Stimulated activated CD4-positive, alpha-beta T cell treated with anti-CD3 and anti-CD28 coated beads, Interleukin-2, amount 100 ng/mL, for 48 hours (primary cell): ENCODE data around the gene RPL9.
"Not testable (repeated sequence)": the region's sequence is repeated elsewhere in the genome, so short reads cannot be mapped to it uniquely, and the experiment has no call there.

Source experiments
- DNase-seq, 2 donors: peaks; one replicate each; pipeline ENCODE4 v3.0.0-alpha.2; 2020

The RPL9 gene

GRCh38 chr4:39464886-39465501 lies 6.3 kb upstream of the RPL9 start:
- no peak for DNase-seq

- not testable (repeated sequence) for DNase-seq
Measured at GRCh38 chr4:39458161-39458504, 589 bp downstream of the RPL9 start.

- DNase-seq: no peak
Measured at GRCh38 chr4:39456946-39457763, 1.6 kb downstream of the RPL9 start.

- no peak for DNase-seq
Measured at GRCh38 chr4:39455486-39455885, 3.2 kb downstream of the RPL9 start.

- DNase-seq: no peak
Measured at GRCh38 chr4:39453738-39454137, 5.0 kb downstream of the RPL9 start.

GRCh38 chr4:39452860-39453587 lies 5.7 kb downstream of the RPL9 start:
- DNase-seq: no peak

GRCh38 chr4:39452153-39452859 lies 6.4 kb downstream of the RPL9 start:
- no peak for DNase-seq

- no peak for DNase-seq
Measured at GRCh38 chr4:39451423-39452023, 7.2 kb downstream of the RPL9 start.

GRCh38 chr4:39450618-39451017 lies 8.1 kb downstream of the RPL9 start:
- DNase-seq: no peak

GRCh38 chr4:39446842-39447573 lies 11.7 kb downstream of the RPL9 start:
- peak in 1 of 2 donors; percentile 34 for DNase-seq

GRCh38 chr4:39446483-39446841 lies 12.3 kb downstream of the RPL9 start:
- no peak for DNase-seq

GRCh38 chr4:39442998-39443397 lies 15.7 kb downstream of the RPL9 start:
- no peak for DNase-seq

- DNase-seq: no peak
Measured at GRCh38 chr4:39441593-39441992, 17.1 kb downstream of the RPL9 start.

GRCh38 chr4:39435659-39436563 lies 22.8 kb downstream of the RPL9 start:
- no peak for DNase-seq

- DNase-seq: no peak
Measured at GRCh38 chr4:39433878-39434492, 24.7 kb downstream of the RPL9 start.

GRCh38 chr4:39429476-39430334 lies 29.0 kb downstream of the RPL9 start:
- no peak for DNase-seq

- no peak for DNase-seq
Measured at GRCh38 chr4:39427520-39428114, 31.1 kb downstream of the RPL9 start.

- DNase-seq: no peak
Measured at GRCh38 chr4:39426728-39427127, 32.0 kb downstream of the RPL9 start.

GRCh38 chr4:39425297-39425696 lies 33.4 kb downstream of the RPL9 start:
- not testable (repeated sequence) for DNase-seq
